ENCODE data around the gene RECK. TPM values are rescaled to one million over a fixed set of nuclear protein-coding genes. Genes with fewer than 3 reads are reported as not detected.
"Not testable (repeated sequence)": the region's sequence is repeated elsewhere in the genome, so short reads cannot be mapped to it uniquely, and the experiment has no call there.

The RECK gene
- total RNA-seq, 1 experiment from 2014 or later: 7.8 TPM

GRCh38 chr9:36144309-36145232 is 107.9 kb downstream of the RECK start:
- in situ Hi-C loops (cut with HindIII; ENCODE audit: low pct_unique_long_range_greater_than_20kb, low sequenced_read_pairs): no loop called here

GRCh38 chr9:36145970-36146369 is 109.3 kb downstream of the RECK start:
- in situ Hi-C loops (cut with HindIII; ENCODE audit: low pct_unique_long_range_greater_than_20kb, low sequenced_read_pairs): no loop called here
- DNase-seq (ENCODE audit: low read depth): no peak

More at GRCh38 chr9:36144309-36145232, 107.9 kb downstream of the RECK start:
- DNase-seq (ENCODE audit: low read depth): no peak

- no peak for DNase-seq (ENCODE audit: low read depth)
- in situ Hi-C loops (cut with HindIII; ENCODE audit: low pct_unique_long_range_greater_than_20kb, low sequenced_read_pairs): no loop called here
These were observed 109.9 kb downstream of the RECK start for GRCh38 chr9:36146651-36147050.

GRCh38 chr9:36147441-36148175 is 110.9 kb downstream of the RECK start:
- no peak for DNase-seq (ENCODE audit: low read depth)
- in situ Hi-C loops (cut with HindIII; ENCODE audit: low pct_unique_long_range_greater_than_20kb, low sequenced_read_pairs): no loop called here

GRCh38 chr9:36148311-36149051 is 111.8 kb downstream of the RECK start:
- peak; percentile 82 for DNase-seq (ENCODE audit: low read depth)
- in situ Hi-C loops (cut with HindIII; ENCODE audit: low pct_unique_long_range_greater_than_20kb, low sequenced_read_pairs): no loop called here

GRCh38 chr9:36149197-36149596 is 112.5 kb downstream of the RECK start:
- no peak for DNase-seq (ENCODE audit: low read depth)
- in situ Hi-C loops (cut with HindIII; ENCODE audit: low pct_unique_long_range_greater_than_20kb, low sequenced_read_pairs): no loop called here

- DNase-seq (ENCODE audit: low read depth): no peak
- in situ Hi-C loops (cut with HindIII; ENCODE audit: low pct_unique_long_range_greater_than_20kb, low sequenced_read_pairs): no loop called here
These were observed 114.0 kb downstream of the RECK start for GRCh38 chr9:36150574-36151315.

GRCh38 chr9:36151316-36152210 is 114.8 kb downstream of the RECK start:
- no peak for DNase-seq (ENCODE audit: low read depth)
- in situ Hi-C loops (cut with HindIII; ENCODE audit: low pct_unique_long_range_greater_than_20kb, low sequenced_read_pairs): no loop called here

- DNase-seq (ENCODE audit: low read depth): no peak
These were observed 116.2 kb downstream of the RECK start for GRCh38 chr9:36152741-36153438.

GRCh38 chr9:36153746-36154145 is 117.0 kb downstream of the RECK start:
- in situ Hi-C loops (cut with HindIII; ENCODE audit: low pct_unique_long_range_greater_than_20kb, low sequenced_read_pairs): no loop called here
- DNase-seq (ENCODE audit: low read depth): no peak

More at GRCh38 chr9:36152741-36153438, 116.2 kb downstream of the RECK start:
- in situ Hi-C loops (cut with HindIII; ENCODE audit: low pct_unique_long_range_greater_than_20kb, low sequenced_read_pairs): no loop called here

GRCh38 chr9:36154331-36154952 is 117.7 kb downstream of the RECK start:
- DNase-seq (ENCODE audit: low read depth): peak; percentile 68
- in situ Hi-C loops (cut with HindIII; ENCODE audit: low pct_unique_long_range_greater_than_20kb, low sequenced_read_pairs): no loop called here

- in situ Hi-C loops (cut with HindIII; ENCODE audit: low pct_unique_long_range_greater_than_20kb, low sequenced_read_pairs): no loop called here
- no peak for DNase-seq (ENCODE audit: low read depth)
These were observed 119.4 kb downstream of the RECK start for GRCh38 chr9:36156116-36156515.

- no peak for DNase-seq (ENCODE audit: low read depth)
- in situ Hi-C loops (cut with HindIII; ENCODE audit: low pct_unique_long_range_greater_than_20kb, low sequenced_read_pairs): no loop called here
These were observed 121.4 kb downstream of the RECK start for GRCh38 chr9:36158122-36158521.

- in situ Hi-C loops (cut with HindIII; ENCODE audit: low pct_unique_long_range_greater_than_20kb, low sequenced_read_pairs): no loop called here
- DNase-seq (ENCODE audit: low read depth): no peak
These were observed 122.2 kb downstream of the RECK start for GRCh38 chr9:36158917-36159316.

GRCh38 chr9:36159509-36159908 is 122.8 kb downstream of the RECK start:
- DNase-seq (ENCODE audit: low read depth); in situ Hi-C loops (cut with HindIII; ENCODE audit: low pct_unique_long_range_greater_than_20kb, low sequenced_read_pairs): not testable (repeated sequence)

GRCh38 chr9:36160126-36160525 is 123.4 kb downstream of the RECK start:
- in situ Hi-C loops (cut with HindIII; ENCODE audit: low pct_unique_long_range_greater_than_20kb, low sequenced_read_pairs); DNase-seq (ENCODE audit: low read depth): not testable (repeated sequence)
